HUES48 (cell line): Measurements from ENCODE around the gene SEMA3G.

Experiments
- H3K27ac ChIP-seq: one replicate; pipeline ENCODE4 v1.7.0; 2013; ENCODE audit warnings: low read depth, low read length, inconsistent platforms
- H3K27me3 ChIP-seq: 2 replicates; pipeline ENCODE4 v1.6.1; 2013; ENCODE audit warnings: mild to moderate bottlenecking, low read length; ENCODE audit not compliant: control insufficient read depth, insufficient read depth
- H3K36me3 ChIP-seq: 2 replicates; pipeline ENCODE4 v1.6.1; 2013; ENCODE audit warnings: low read length; ENCODE audit not compliant: control insufficient read depth, insufficient read depth
- H3K4me1 ChIP-seq: 2 replicates; pipeline ENCODE4 v1.6.1; 2013; ENCODE audit warnings: mild to moderate bottlenecking, low read length; ENCODE audit not compliant: control insufficient read depth, insufficient read depth
- H3K4me3 ChIP-seq: 2 replicates; pipeline ENCODE4 v1.5.1; 2013; ENCODE audit warnings: mild to moderate bottlenecking, low read depth, low read length
- H3K9ac ChIP-seq: 2 replicates; pipeline ENCODE4 v1.6.1; 2013; ENCODE audit warnings: mild to moderate bottlenecking, low read depth, low read length, moderate library complexity
- H3K9me3 ChIP-seq: 2 replicates; pipeline ENCODE4 v1.6.1; 2013; ENCODE audit warnings: low read length; ENCODE audit not compliant: control insufficient read depth, insufficient read depth

SEMA3G gene

GRCh38 chr3:52487050-52487787 lies 42.3 kb upstream of the SEMA3G start:
- H3K27ac ChIP-seq: no peak overlapping the region

GRCh38 chr3:52484680-52485461 lies 40.0 kb upstream of the SEMA3G start:
- H3K4me1 ChIP-seq: no peaks in the 10 kb centered on the region
- H3K9me3 ChIP-seq: no peaks in the 10 kb centered on the region
- H3K4me3 ChIP-seq: no peak overlapping the region
- no peak overlapping the region for H3K27ac ChIP-seq
- H3K36me3 ChIP-seq: peaks cover 89% of the 10 kb centered on the region
- H3K27me3 ChIP-seq: no peaks in the 10 kb centered on the region
- no peak overlapping the region for H3K9ac ChIP-seq

More at GRCh38 chr3:52487050-52487787, 42.3 kb upstream of the SEMA3G start:
- peaks cover 91% of the 10 kb centered on the region for H3K36me3 ChIP-seq
- no peaks in the 10 kb centered on the region for H3K4me1 ChIP-seq
- no peaks in the 10 kb centered on the region for H3K27me3 ChIP-seq
- H3K9me3 ChIP-seq: no peaks in the 10 kb centered on the region
- no peak overlapping the region for H3K9ac ChIP-seq
- no peak overlapping the region for H3K4me3 ChIP-seq

GRCh38 chr3:52483577-52484381 lies 38.9 kb upstream of the SEMA3G start:
- Histone ChIP-seq H3K9ac (no peak overlapping the region), H3K27ac (no peak overlapping the region), H3K4me3 (no peak overlapping the region), H3K9me3 (no peaks in the 10 kb centered on the region), H3K27me3 (no peaks in the 10 kb centered on the region), H3K36me3 (peaks cover 89% of the 10 kb centered on the region), H3K4me1 (no peaks in the 10 kb centered on the region)

- H3K36me3 ChIP-seq: peaks cover 91% of the 10 kb centered on the region
- no peaks in the 10 kb centered on the region for H3K4me1 ChIP-seq
- H3K27ac ChIP-seq: no peak overlapping the region
Measured at GRCh38 chr3:52483081-52483480, 38.2 kb upstream of the SEMA3G start.

GRCh38 chr3:52481819-52482521 lies 37.1 kb upstream of the SEMA3G start:
- Histone ChIP-seq H3K9ac (no peak overlapping the region), H3K27me3 (no peaks in the 10 kb centered on the region), H3K4me3 (no peak overlapping the region), H3K36me3 (peaks cover 91% of the 10 kb centered on the region), H3K4me1 (no peaks in the 10 kb centered on the region), H3K27ac (no peak overlapping the region), H3K9me3 (no peaks in the 10 kb centered on the region)

More at GRCh38 chr3:52483081-52483480, 38.2 kb upstream of the SEMA3G start:
- H3K4me3 ChIP-seq: no peak overlapping the region
- H3K9me3 ChIP-seq: no peaks in the 10 kb centered on the region
- H3K9ac ChIP-seq: no peak overlapping the region
- no peaks in the 10 kb centered on the region for H3K27me3 ChIP-seq

- Histone ChIP-seq H3K9ac (no peak overlapping the region), H3K27ac (no peak overlapping the region), H3K9me3 (no peaks in the 10 kb centered on the region), H3K4me3 (no peak overlapping the region), H3K27me3 (no peaks in the 10 kb centered on the region), H3K36me3 (peaks cover 91% of the 10 kb centered on the region), H3K4me1 (no peaks in the 10 kb centered on the region)
Measured at GRCh38 chr3:52480768-52481715, 36.1 kb upstream of the SEMA3G start.

GRCh38 chr3:52479877-52480575 lies 35.1 kb upstream of the SEMA3G start:
- no peak overlapping the region for H3K9ac ChIP-seq
- H3K4me1 ChIP-seq: no peaks in the 10 kb centered on the region
- H3K36me3 ChIP-seq: peaks cover 91% of the 10 kb centered on the region
- no peak overlapping the region for H3K4me3 ChIP-seq
- H3K9me3 ChIP-seq: no peaks in the 10 kb centered on the region
- H3K27ac ChIP-seq: no peak overlapping the region
- H3K27me3 ChIP-seq: no peaks in the 10 kb centered on the region

GRCh38 chr3:52479037-52479876 lies 34.4 kb upstream of the SEMA3G start:
- Histone ChIP-seq H3K4me3 (no peak overlapping the region), H3K4me1 (no peaks in the 10 kb centered on the region), H3K36me3 (peaks cover 92% of the 10 kb centered on the region), H3K27ac (no peak overlapping the region), H3K27me3 (no peaks in the 10 kb centered on the region), H3K9ac (no peak overlapping the region), H3K9me3 (no peaks in the 10 kb centered on the region)

GRCh38 chr3:52477796-52478095 lies 32.8 kb upstream of the SEMA3G start:
- Histone ChIP-seq H3K27me3 (no peaks in the 10 kb centered on the region), H3K36me3 (peaks cover 94% of the 10 kb centered on the region), H3K9ac (no peak overlapping the region), H3K4me3 (no peak overlapping the region), H3K27ac (no peak overlapping the region), H3K4me1 (no peaks in the 10 kb centered on the region), H3K9me3 (no peaks in the 10 kb centered on the region)
